GM12864 (cell line): ENCODE measurements around the gene GINS3.

Source experiments
- DNase-seq: peaks from one replicate; pipeline ENCODE4 v3.0.0-alpha.2; 2011; ENCODE audit warnings: low read depth
- H3K4me3 ChIP-seq: 2 replicates; pipeline ENCODE4 v1.5.1; 2011; ENCODE audit warnings: mild to moderate bottlenecking, low read depth, low read length, control low read depth
- CTCF ChIP-seq: IDR thresholded peaks from 2 replicates; pipeline ENCODE4 v1.5.1; 2011; ENCODE audit warnings: low read depth, mild to moderate bottlenecking, moderate library complexity, low read length, control low read depth, inconsistent platforms; ENCODE audit errors: missing control alignments

Gene GINS3

GRCh38 chr16:58360041-58360634 lies 32.1 kb upstream of the GINS3 start:
- no peak for TF ChIP-seq CTCF
- H3K4me3 ChIP-seq: no peak overlapping the region
- no peak for DNase-seq

GRCh38 chr16:58361726-58362125 lies 30.5 kb upstream of the GINS3 start:
- no peak for DNase-seq
- TF ChIP-seq CTCF: no peak
- no peak overlapping the region for H3K4me3 ChIP-seq

DNA sequence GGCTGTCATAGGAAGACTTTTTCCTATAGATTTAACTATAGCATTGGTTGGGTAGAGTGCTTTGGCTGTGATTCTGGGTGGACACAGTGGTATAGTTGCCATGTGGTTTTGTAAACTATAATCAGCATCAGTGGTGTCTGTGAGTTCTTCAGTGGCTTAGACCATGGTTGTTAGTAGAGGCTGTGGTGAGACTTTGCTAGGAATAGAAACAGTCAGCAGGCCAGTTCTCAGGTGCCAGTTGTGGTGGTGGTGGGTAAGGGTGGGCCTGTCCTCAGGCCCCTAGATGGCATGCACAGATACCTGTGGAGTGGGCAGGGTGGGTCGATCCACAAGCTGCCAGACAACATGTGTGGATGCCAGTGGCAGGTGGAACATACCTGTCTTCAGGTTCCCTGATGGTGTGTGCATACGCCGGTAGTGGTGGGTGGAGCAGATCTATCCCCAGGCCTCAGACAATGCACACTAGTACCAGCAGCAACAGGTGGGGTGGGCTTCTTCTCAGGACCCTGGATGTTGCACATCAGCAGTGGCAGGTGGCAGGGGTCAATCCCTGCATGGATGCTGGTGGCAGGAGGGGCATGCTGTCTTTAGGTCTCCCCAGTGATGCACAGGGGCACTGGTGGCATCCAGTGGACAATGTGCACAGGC lies 28.4 kb upstream of the GINS3 start:
- DNase-seq: no peak
- no peak overlapping the region for H3K4me3 ChIP-seq
- TF ChIP-seq CTCF: no peak

DNA sequence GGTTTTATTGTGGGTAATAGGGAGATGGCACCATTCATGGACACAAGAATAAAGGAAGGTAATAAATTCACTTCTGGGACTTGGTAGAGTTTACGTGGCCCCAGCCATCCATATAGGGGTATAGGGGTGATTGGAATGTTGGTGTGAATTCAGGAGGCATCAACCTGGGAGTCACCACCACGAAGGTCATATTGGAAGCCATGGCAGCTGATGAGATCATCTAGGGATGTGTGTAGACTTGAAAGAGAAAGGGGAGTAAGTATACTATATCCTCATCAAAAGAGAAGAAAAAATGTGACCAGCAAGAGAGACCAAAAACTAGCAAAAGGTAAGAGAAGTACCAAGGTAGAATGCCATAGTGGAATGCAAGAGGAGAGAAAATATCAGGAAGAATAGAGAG lies 26.6 kb upstream of the GINS3 start:
- no peak for TF ChIP-seq CTCF
- no peak for DNase-seq
- no peak overlapping the region for H3K4me3 ChIP-seq

DNA sequence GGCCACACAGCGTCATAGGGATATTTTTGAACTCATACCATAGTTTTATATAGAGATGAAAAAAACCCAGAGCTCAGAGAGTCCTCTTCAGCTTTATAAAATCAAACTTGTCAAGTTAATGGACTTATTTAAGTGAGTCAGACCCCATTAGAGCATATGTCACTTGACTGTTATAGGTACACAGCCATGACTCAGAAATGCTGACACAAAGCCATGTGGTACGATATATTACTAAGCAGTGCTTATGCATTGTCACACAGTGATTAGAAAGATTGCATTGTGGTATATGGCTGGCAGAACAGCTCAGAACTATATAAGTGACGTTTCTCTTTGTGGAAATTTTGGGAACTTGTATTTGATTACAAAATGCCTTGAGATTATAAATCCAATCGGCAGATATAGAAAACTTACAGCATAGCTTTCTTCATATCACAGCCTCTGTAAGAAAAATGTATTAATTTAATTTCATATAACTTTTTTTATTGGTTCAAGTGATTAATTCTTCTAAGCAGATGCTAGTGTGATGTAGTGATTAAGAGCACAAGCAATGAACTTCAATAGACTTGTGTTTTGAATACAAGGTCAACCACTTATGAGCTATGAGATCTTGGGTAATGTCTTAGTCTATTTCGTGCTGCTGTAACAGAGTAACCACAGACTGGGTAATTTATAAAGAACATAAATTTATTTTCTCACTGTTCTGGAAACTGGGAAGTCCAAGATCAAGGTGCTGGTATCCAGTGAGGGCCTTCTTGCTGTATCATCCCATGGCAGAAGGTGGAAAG lies 25.8 kb upstream of the GINS3 start:
- TF ChIP-seq CTCF: no peak
- DNase-seq: no peak
- H3K4me3 ChIP-seq: no peak overlapping the region

DNA sequence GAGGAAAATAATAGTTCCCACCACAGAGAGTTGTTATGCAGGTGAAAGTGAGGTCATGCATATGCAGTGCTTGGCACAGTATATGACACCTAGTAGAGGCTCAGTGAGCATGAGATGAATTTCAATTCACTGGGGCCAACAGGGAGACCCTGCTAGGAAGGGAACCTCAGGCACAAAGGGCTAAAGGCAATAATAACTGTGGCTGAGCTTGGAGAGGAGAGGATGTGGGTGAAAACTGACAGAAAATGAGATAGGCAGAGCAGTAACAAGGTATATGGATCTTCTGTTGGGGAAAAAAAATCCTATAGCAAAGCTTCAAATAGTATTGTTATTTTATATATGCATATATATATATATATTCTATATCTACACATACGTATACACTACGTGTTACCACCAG lies 25.0 kb upstream of the GINS3 start:
- H3K4me3 ChIP-seq: no peak overlapping the region
- DNase-seq: no peak
- TF ChIP-seq CTCF: no peak
